ENCODE results near the gene PDE4B.

Gene PDE4B

DNA sequence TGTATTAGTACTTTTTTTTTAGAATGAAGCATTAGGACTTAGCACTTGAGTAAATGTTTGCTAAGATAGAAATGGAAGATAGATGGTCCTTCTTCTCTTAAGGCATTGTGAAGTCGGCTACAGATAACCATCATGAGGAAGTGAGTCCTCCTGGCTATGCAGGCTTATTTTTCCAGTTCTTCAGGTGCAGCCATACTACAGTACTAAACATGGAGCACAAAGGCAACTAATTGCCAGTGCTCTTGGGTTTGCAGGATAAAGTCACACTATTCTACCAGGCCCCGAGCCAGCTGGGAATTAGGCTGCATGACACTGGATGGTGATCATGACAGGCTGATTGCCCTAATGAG lies 543.9 kb downstream of the PDE4B start:
- no peak for DNase-seq (ENCODE audit: low read depth in 2 of 2)

DNA sequence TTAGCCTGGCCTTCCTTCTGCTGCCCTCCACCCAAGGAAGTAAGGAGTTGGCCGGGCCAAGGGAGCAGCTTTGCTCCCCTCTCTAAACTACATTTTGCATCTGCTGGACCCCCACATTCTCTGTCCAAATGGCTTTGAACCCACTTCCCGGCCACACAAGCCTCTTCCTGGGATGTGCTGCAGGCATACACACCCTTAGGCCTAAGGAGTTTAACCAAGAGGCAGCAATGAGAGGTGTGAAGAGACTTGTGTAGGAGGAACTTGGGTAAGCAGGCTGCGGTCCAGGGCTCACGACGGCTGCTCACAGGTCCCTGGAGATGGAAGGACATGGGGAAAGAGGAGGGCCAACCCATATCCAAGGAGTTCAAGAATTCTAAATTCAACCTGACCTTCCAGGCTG lies 544.6 kb downstream of the PDE4B start:
- DNase-seq (ENCODE audit: low read depth in 2 of 2) = no peak

DNA sequence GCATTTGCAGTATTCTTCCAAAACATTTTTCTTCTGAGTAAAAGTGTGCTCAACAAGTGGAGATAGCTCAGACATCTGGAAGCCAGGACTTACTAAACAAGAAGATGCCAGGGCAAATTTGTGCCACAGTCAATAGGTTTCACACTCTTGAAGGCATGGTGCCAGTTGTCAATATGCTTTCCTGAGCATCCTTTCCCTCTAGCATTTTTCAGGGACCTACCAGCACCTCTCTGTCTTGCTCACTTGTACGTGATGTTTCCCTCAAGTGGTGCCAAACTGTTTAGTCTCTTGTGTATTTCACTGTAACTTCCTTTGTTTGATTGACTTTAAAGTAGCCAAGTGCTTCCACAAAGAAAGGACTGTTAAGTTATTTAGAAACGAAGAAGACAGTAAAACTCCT lies 547.2 kb downstream of the PDE4B start:
- DNase-seq (ENCODE audit: low read depth in 2 of 2) = no peak

DNA sequence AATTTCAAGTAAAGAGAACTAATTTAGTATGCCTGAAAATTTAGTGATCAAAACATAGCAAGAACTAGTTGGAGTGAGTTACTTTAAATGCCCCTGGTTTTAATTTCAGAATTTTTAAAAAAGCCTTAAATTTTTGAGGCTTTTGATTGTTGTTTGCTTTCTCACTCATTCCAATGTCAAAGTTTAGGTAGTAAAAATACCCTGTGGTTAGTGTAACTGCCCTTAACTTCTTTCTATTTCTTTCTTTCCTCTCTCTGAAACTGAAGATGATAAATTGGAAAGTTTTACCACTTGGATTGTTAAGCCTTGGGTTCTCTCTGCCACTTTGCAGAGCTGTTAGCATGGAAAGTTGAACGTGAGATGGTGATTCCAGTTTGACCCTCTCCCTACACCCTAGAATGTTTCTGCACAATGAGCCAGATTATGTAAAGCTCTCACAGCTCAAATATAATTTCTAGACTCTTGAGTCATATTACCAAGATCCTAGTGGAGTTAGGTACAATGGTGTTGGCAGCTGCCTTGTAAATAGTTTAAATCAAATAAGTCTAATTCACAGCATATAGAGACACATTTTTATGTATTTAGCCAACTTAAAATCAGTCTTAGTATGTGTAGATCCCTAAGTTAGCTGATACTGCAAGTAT lies 548.9 kb downstream of the PDE4B start:
- no peak for DNase-seq (ENCODE audit: low read depth in 2 of 2)

DNA sequence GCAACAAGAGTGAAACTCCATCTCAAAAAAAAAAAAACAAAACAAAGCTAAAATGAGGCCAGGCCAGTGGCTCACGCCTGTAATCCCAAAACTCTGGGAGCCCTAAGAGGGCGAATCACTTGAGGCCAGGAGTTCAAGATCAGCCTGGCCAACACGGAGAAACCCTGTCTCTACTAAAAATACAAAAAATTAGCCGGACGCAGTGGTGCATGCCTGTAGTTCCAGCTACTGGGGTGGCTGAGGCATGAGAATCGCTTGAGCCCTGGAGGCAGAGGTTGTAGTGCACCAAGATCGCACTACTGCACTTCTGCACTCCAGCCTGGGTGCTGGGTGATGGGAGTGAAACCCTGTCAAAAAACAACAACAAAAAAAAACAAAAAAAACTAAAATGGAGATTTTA lies 550.0 kb downstream of the PDE4B start:
- no peak for DNase-seq (ENCODE audit: low read depth in 2 of 2)

DNA sequence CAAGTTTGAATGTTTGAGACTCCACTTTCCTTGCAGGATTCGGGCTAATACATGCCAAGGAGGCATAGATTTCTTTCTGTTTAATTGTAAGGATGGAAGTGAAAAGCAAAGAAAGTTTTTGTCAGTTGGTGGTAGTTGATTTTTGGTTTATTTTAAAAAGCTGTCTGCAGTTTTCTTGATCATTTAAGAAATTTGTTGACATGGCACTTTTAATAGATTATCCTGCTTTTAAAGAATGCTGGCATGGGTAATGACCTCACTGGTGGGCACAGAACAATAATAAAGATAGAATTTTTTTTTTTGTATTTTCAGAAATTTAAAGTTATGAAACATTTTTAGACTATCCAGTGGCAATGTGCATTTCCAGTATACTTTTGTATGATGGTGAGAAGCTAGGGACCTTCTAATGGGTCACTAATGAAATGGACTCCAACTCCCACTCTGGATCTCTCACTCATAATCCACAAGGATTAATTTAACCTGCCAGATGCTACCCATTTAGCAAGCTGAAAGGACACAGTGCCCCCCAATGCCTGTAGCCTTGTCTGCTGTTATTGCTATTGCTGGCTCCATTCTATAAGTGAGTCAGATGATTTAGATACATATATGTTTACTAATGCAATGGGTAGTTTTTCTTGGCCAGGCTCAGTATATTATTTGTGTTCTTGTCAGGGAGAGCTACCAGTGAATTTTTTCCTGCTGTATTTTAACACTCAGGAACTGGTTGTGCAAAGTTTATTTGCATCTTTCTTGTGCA lies 551.1 kb downstream of the PDE4B start:
- DNase-seq (ENCODE audit: low read depth in 2 of 2) = no peak

DNA sequence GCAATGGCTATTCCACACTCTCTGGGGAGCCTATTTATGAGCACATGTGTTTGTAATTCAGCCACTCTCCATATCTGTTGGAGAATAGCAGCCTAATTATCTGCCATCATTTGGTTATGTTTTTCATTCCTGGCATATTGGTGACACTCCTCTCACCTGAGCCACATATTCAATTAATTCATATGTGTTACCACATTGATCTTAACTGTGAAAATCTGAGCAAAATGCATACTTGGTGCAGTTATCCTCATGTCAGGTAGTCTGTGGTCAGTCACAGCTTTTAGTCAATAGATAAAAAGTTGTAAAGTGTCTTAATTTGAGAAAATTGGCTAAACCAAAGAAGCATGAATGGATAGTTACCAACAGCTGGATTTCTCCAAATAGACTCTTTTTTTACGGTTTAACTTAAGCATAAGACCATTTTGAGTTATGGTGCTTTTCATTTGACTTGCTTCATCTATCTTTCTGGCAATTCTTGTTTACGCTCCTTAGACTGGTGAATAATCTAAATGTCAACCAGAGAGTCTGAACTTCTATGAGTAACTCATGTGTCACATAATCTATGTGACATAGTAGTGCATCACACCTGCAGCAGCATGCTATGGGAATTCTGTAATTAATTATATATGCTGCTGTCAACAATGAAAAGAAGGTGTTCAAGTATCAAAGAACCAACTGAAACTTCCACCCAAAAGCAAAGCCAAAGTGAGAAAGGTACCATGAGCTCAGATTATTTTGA lies 553.5 kb downstream of the PDE4B start:
- no peak for DNase-seq (ENCODE audit: low read depth in 2 of 2)

DNA sequence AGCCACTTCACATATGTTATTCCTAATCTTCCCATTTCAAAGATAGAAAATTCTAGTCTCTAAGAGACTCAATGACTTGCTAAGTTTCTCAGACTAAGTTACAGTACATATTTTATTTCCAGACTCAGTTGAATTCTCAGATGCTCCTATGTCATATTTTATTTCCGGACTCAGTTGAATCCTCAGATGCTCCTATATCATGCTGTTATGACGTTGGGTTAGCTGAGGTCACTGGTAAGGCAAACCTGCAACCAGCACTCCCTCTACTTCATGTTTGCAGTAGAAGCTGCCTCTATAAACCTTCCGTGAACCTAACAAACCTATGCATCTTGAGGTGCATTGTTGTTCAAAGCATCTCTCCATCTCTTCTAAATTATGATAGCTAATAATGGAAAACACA lies 554.2 kb downstream of the PDE4B start:
- DNase-seq (ENCODE audit: low read depth in 2 of 2) = no peak

DNA sequence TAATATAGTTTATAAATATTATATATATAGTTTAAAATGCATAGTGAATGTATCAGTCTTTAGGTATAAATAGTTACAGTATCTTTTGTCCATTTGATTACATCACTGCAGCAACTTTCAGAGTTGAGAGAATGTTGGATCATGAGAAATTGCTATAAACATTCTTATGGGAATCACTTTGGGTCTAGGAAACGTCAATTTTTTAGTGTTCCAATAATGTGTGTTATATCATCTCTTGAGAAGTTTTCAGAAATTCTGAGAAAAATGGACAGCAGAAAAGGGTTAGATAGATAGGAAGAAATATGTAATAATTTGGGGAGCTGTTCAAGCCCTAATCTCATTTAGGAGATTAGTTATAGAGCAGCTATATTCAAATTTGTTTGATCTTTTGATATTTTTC lies 556.1 kb downstream of the PDE4B start:
- DNase-seq (ENCODE audit: low read depth in 2 of 2) = no peak

DNA sequence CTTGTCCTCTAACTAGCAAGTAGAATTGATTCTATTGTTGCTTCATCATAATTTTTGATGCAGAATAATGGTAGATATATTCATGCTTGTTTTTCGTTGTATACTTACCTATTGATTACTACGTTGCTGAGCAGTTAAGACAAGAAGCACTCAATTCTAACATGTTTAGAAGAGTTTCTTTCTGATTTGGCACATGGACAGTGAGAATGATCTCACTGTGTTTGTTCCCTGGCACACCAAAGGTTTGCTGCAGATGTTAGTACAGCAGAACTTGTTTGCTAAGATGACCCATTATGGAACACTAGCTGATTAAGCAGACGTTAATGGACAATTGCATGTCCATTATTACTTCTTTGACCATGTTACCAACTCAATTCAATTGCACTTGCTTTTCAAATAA lies 556.5 kb downstream of the PDE4B start:
- no peak for DNase-seq (ENCODE audit: low read depth in 2 of 2)

DNA sequence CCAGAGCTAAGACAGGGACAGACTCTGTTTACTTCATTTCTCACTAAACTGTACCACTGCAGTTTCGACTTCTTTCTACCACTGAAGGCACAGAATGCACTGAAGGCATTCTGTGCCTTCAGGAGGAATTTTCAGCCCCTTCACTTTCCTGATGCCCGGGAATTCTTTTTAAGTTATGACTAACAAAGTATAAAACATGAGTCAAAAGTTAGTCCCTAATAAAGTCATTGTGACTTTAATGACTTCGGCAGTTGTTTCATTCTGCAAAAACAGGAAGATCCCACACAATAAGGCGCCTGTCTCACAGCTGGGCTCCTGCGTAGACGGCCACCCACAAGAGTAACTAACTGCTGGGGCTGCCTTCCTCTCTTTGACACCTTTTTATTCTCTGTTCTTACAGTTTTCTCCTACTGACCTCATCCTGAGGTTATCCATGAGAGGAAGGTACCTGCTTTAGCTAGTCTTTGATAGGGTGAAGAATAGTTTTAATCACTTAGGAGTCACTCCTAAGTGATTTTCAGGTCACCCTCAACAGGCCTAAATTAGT lies 557.4 kb downstream of the PDE4B start:
- DNase-seq (ENCODE audit: low read depth in 2 of 2) = no peak

DNA sequence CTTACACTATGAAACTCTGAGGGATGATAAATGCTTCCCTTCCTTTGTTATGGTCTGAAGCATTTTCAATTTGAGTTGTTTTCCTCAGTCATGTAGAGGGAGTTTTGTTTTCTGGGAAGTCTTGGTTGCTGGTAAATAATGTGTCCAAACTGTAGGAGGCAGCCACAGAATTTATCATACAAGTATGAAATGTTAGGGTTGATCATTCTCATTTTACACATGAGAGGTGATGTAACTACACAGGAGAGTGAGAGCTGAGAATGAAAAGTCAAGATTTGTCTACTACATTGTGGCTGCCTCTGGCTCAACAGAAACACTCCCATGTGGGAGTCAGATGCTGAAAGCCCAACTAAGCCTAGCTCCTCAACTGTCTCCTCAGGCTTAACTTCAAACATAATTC lies 558.8 kb downstream of the PDE4B start:
- DNase-seq (ENCODE audit: low read depth in 2 of 2) = no peak

DNA sequence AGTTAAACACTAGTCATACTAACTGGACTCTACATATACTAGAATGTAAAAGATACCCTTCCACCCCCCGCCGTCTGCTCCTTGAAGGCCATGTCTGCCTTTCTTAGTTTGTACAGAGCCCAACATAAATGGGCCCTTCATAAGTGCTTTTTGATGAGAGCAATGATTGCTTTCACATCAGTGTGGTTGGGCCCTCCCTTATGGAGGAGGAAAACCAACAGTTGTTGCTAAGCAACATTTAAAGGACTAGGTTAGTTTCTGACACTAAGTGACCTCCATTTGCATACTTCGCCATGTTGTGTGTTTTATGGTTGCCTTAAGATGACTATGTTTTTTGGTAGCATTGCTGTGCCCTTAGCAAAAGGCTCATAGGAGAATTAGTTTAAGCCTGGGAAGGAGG lies 559.2 kb downstream of the PDE4B start:
- DNase-seq (ENCODE audit: low read depth in 2 of 2) = no peak

DNA sequence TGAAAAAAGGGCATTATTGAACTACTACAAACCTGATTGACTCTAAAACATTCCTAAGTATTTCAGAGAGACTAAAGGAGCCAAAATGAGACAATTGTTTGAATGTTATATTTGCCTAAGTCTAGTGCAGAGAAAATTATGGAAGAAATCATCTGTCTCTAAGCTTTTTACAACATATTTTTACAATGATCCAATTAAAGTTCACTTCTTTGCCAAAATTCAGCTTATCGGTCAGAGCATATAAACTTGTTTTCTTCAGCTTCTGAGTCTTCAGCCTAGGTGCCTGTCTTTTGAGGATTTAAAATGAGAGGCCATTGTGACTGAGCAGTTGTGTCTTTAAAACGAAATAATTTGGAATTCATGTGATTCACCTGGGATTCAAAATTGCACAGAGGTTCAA lies 560.1 kb downstream of the PDE4B start:
- no peak for DNase-seq (ENCODE audit: low read depth in 2 of 2)

DNA sequence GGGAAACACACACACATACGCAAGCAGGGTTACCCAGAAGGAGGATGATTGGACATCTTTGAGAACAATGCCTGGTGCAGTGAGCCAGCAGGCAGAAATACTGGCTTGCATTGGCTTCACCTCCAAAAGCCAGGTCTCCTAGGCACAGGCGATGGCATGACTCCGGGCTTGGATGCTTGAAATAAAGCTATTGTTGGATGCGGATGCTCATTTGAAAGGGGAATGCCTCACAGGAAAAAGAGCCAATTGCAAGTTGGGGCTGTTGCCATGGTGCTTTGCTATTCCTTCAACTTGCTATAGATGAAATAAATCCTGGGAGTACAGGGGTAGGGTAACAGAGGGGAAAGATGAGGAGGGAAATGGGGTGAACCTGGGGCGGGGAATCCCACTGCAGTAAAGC lies 560.6 kb downstream of the PDE4B start:
- no peak for DNase-seq (ENCODE audit: low read depth in 2 of 2)

DNA sequence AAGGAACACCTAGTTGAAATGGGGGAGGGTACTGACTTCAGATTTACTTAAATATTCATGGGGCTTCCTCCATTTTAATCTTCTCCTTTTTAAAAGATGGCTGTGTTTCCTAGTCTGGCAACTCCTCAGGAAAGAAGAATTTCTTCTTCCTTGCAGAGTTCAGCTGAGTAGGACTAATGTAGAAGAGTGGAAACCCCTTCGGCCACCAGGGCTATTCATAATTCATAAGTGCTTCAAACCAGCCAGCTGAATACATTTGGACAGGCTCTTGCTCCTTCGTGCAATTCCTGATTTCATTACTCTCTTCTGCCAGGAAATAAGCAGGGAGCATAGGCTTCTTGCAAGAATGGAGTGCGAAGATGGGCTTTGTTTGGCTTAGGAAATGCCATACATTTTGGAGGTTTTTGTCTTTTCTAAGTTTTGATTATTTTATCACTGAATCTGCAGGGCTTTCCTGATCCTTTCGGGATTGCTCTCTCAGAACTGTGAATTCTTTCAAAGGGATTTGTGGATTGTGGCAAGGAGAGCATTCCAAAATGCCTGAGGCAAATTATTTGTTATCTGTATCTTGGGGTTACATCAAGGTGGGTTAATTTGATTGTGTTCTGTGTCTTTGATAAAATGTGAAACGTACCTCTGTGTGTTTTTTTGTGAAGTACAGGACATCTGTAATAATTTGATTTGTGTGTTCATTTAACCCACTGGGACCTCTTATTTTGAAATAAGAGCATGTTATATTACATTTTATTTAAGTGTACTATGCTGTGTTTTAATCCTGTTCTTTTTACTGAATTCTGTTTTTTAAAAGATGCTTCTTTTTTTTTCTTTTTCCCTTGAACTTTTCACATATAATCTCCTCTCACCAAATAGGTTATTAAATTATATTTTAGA lies 561.9 kb downstream of the PDE4B start:
- no peak for DNase-seq (ENCODE audit: low read depth in 2 of 2)

DNA sequence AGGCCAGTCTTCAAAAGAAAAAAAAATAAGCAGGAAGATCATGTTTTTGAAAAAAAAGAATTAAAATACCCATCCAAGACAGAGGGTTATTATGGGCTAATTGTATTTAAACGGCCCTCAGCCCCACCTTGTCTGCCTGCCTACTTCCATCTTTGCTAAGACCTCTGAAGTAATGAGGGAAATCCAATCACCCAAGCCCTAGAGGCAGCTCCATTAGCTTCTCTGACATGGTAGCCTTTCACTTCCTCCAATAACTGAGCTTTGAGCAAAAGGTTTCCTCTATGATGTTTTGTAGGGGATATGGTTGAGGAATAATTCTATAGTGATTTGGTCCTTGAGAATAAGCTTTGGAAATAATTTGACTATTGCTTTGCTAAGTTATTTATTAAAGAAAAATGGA lies 563.1 kb downstream of the PDE4B start:
- DNase-seq (ENCODE audit: low read depth in 2 of 2) = no peak

DNA sequence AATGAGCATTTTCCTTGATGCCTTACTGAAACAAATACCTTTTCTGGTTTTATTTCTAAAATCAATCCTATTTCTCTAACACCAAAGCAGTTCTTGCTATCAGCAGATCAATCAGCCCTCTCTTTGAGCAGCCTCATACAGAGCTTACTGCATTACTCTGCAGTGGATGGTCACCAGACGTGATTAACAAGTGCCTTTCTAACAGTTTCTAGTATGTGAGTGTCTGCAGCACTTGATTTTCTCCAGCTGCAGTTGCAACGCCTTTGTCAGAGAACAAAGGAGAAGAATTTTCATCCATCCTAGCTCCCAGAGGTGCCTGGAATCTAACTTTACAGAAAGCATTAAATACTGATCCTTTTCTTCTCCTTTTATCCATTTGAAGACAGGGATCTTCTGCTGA lies 563.9 kb downstream of the PDE4B start:
- no peak for DNase-seq (ENCODE audit: low read depth in 2 of 2)

DNA sequence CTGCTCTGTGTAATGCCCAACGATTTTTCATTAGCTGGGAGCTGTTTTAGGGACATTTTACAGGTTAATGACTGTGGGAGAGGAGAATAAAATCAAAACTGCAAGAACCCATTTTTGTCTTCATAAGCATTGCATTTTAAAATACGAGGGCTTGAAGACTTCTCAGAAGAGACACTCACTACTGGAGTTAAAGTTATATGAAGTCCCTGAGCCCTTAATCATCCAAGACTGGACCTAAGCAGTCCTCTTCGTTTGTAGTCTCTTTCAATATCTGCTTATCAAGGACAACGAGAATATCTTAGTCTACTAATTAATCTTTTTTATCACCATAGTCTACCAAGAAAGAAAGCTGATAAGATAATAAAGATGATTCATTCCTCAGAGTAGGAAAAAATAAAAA lies 564.3 kb downstream of the PDE4B start:
- DNase-seq (ENCODE audit: low read depth in 2 of 2) = no peak

DNA sequence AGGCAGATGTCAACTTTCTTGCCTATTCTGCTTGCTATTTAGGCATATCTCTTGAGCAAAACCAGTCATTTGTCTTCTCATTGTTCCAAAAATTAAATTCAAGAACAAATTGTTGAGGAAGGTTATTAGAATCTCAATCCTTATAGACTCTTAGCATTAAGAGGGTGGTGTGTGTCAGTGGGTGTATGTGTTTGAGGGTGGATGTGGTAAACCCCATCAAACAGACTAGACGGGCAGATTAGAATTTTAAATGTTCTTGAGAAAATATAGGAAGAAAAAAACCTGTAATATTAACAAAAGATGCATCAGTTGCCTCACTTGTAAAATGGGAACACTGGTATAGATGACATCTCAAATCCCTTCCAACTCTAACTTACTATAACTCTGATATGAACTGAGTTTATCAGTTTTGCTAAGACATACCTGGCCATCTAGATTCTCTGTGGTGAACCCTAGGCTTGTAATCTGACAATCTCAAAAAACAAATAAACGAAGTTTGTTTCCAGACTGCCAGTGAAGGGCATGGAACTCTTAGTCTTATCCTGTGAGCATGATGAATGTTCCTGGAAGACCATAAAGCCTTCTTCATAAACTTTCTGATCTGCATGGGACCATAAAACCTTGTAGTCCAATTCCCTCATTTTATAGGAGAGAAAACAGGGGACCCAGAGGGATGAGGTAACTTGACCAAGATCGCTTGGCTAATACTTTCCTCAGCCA lies 564.9 kb downstream of the PDE4B start:
- no peak for DNase-seq (ENCODE audit: low read depth in 2 of 2)

DNA sequence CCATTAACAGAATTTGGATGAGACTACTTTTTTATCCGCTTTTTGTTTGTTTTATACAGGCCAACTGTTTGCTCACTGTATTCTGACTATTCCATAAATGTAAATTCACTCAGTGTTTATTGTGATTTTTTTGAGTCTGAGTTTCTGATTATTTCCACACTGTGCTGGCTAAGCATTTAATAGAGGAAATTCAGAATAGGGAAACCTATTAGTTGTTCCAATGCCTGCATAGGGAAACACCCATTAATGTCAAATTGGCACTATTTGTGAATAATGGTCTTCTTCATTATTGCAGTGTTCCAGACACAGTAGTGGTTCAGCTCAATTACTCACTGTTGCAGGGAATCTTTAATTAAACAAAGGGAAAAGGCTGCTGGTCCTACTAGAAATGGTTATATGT lies 566.6 kb downstream of the PDE4B start:
- DNase-seq (ENCODE audit: low read depth in 2 of 2) = no peak
